Lower leg skin (tissue), 4 donors: ENCODE results near the gene OR5W2. TPM values are rescaled to one million over a fixed set of nuclear protein-coding genes. Genes with fewer than 3 reads are reported as not detected.
"Not testable (repeated sequence)": the region's sequence is repeated elsewhere in the genome, so short reads cannot be mapped to it uniquely, and the experiment has no call there.

ENCODE experiments used
- DNase-seq, 2 donors: peaks; one replicate each; pipeline ENCODE4 v3.0.0-alpha.2; 2019; ENCODE audit warnings: low spot score in 2 of 2
- H3K4me3 ChIP-seq: fragments of 200-600 bp; sonication (generic); 2 replicates; pipeline ENCODE4 v1.5.1; 2017; ENCODE audit warnings: mild to moderate bottlenecking, low read depth; ENCODE audit not compliant: poor library complexity, severe bottlenecking
- CTCF ChIP-seq, 3 donors: fragments of 450-650 bp; IDR thresholded peaks; one replicate each; pipeline ENCODE4 v1.5.1; 2016; ENCODE audit warnings: antibody characterized with exemption in 3 of 3, mild to moderate bottlenecking in 3 of 3, moderate library complexity in 2 of 3
- POLR2A ChIP-seq, 2 donors: fragments of 450-650 bp; IDR thresholded peaks; one replicate each; pipeline ENCODE4 v1.6.1; 2016 to 2017; ENCODE audit warnings: antibody characterized with exemption in 2 of 2, mild to moderate bottlenecking in 1 of 2, moderate library complexity in 1 of 2
- WGBS, 2 donors: methylation state at CpG; one replicate each; pipeline ENCODE4 v1.1.5; 2018; 5-methylcytosine and 5-hydroxymethylcytosine counted together
- intact Hi-C: fragments of 100-400 bp; cut with DNase I; formaldehyde crosslinking; loops from one replicate; pipeline ENCODE4 v1.15.0; 2023; ENCODE audit warnings: low total_unique reads
- total RNA-seq, 4 donors: library from RNA; depleted of rRNA; stranded (reverse); fragments of >200 nt; gene quantifications; one replicate each; pipeline ENCODE4 v1.1.0, GENCODE V29; 2016

Gene OR5W2
- total RNA-seq, 4 donors from 2014 or later = not detected

GRCh38 chr11:55902308-55902707 is 12.1 kb downstream of the OR5W2 start:
- 25 to 38% methylated on average over 2 of the region's 2 CpGs for WGBS, 2 donors
- DNase-seq = no peak
- TF ChIP-seq POLR2A (IDR thresholded peaks at IDR 0.05) = no peak
- no peak for TF ChIP-seq CTCF (IDR thresholded peaks at IDR 0.05)
- intact Hi-C loops = no loop called here
- no peak overlapping the region for H3K4me3 ChIP-seq

GRCh38 chr11:55895216-55895615 is 19.2 kb downstream of the OR5W2 start:
- DNase-seq = no peak
- no peak for TF ChIP-seq CTCF (IDR thresholded peaks at IDR 0.05)
- no peak for TF ChIP-seq POLR2A (IDR thresholded peaks at IDR 0.05)
- intact Hi-C loops = no loop called here
- WGBS, 2 donors = 59 to 62% methylated on average over 8 of the region's 8 CpGs
- no peak overlapping the region for H3K4me3 ChIP-seq

- 87 to 96% methylated on average over 9 of the region's 9 CpGs for WGBS, 2 donors
- H3K4me3 ChIP-seq, intact Hi-C loops, DNase-seq: not testable (repeated sequence)
Observed at GRCh38 chr11:55885481-55885880, 28.9 kb downstream of the OR5W2 start.

GRCh38 chr11:55884995-55885394 is 29.4 kb downstream of the OR5W2 start:
- H3K4me3 ChIP-seq, intact Hi-C loops, DNase-seq: not testable (repeated sequence)
- 84 to 88% methylated on average over 4 of the region's 4 CpGs for WGBS, 2 donors

- intact Hi-C loops, H3K4me3 ChIP-seq, DNase-seq: not testable (repeated sequence)
- WGBS, 2 donors = 77 to 78% methylated on average over 1 of the region's 1 CpG
Observed at GRCh38 chr11:55882997-55883396, 31.4 kb downstream of the OR5W2 start, which contains the start of gene TRIM51. Gene TRIM51 (plus strand): TSS chr11:55883297. CDS start chr11:55885429, 2,132 bp downstream.

GRCh38 chr11:55873146-55873545 is 41.2 kb downstream of the OR5W2 start:
- DNase-seq = not testable (repeated sequence)
- 40 to 55% methylated on average over 26 to 28 of the region's 34 CpGs for WGBS, 2 donors

GRCh38 chr11:55872731-55873130 is 41.7 kb downstream of the OR5W2 start:
- DNase-seq, H3K4me3 ChIP-seq, intact Hi-C loops: not testable (repeated sequence)
- WGBS, 2 donors = 24 to 29% methylated on average over 14 to 18 of the region's 33 CpGs

More at GRCh38 chr11:55873146-55873545, 41.2 kb downstream of the OR5W2 start:
- intact Hi-C loops, H3K4me3 ChIP-seq: not testable (repeated sequence)

GRCh38 chr11:55867354-55867753 is 47.0 kb downstream of the OR5W2 start:
- WGBS, 2 donors = 85 to 86% methylated on average over 4 of the region's 4 CpGs
- H3K4me3 ChIP-seq, DNase-seq, intact Hi-C loops: not testable (repeated sequence)

Other genes starting within 250 kb of the OR5W2 start
- gene OR5D13, start 141.1 kb downstream of the OR5W2 start, total RNA-seq = not detected
- gene OR5D14, start 119.0 kb downstream of the OR5W2 start, total RNA-seq = not detected
- gene OR5L1, start 103.2 kb downstream of the OR5W2 start, total RNA-seq = not detected
- gene OR5D18, start 95.0 kb downstream of the OR5W2 start, total RNA-seq = not detected
- gene OR5L2, start 87.4 kb downstream of the OR5W2 start, total RNA-seq = not detected
- not detected for gene OR5D16, start 75.8 kb downstream of the OR5W2 start, total RNA-seq
- gene TRIM51, start 31.3 kb downstream of the OR5W2 start, total RNA-seq = not detected
- not detected for gene OR5I1, start 21.8 kb upstream of the OR5W2 start, total RNA-seq
- gene OR10AG1, start 55.4 kb upstream of the OR5W2 start, total RNA-seq = not detected
- not detected for gene OR5F1, start 80.0 kb upstream of the OR5W2 start, total RNA-seq
- not detected for gene OR5AS1, start 113.1 kb upstream of the OR5W2 start, total RNA-seq
- gene OR8I2, start 178.7 kb upstream of the OR5W2 start, total RNA-seq = not detected
- not detected for gene OR8H2, start 189.1 kb upstream of the OR5W2 start, total RNA-seq
- gene OR8H3, start 207.8 kb upstream of the OR5W2 start, total RNA-seq = not detected
- not detected for gene OR8J3, start 225.6 kb upstream of the OR5W2 start, total RNA-seq
- not detected for gene OR8K5, start 245.7 kb upstream of the OR5W2 start, total RNA-seq